Fibroblast of lung (primary cell): ENCODE results near the gene ITGA7. TPM values are rescaled to one million over a fixed set of nuclear protein-coding genes. Genes with fewer than 3 reads are reported as not detected.

Experiments
- DNase-seq, 2 donors: peaks; one replicate each; pipeline versions ENCODE4 v3.0.0 to v3.0.0-alpha.2; 2010; ENCODE audit warnings: low read depth in 2 of 2
- H2AFZ ChIP-seq: 2 replicates; pipeline ENCODE4 v1.5.1; 2012; ENCODE audit warnings: low read length, control low read depth, inconsistent platforms
- H3K27ac ChIP-seq: 2 replicates; pipeline ENCODE4 v1.5.1; 2011; ENCODE audit warnings: low read length, control low read depth; ENCODE audit not compliant: insufficient read depth
- H3K27me3 ChIP-seq: 2 replicates; pipeline ENCODE4 v1.5.1; 2011; ENCODE audit warnings: mild to moderate bottlenecking, low read length; ENCODE audit not compliant: control insufficient read depth, insufficient read depth
- H3K36me3 ChIP-seq: 2 replicates; pipeline ENCODE4 v1.5.1; 2011; ENCODE audit warnings: low read length; ENCODE audit not compliant: control insufficient read depth, insufficient read depth
- H3K4me1 ChIP-seq: 2 replicates; pipeline ENCODE4 v1.5.1; 2011; ENCODE audit warnings: low read length; ENCODE audit not compliant: control insufficient read depth, insufficient read depth; ENCODE audit errors: extremely low read depth
- H3K4me2 ChIP-seq: 2 replicates; pipeline ENCODE4 v1.5.1; 2011; ENCODE audit warnings: low read length, control low read depth; ENCODE audit not compliant: insufficient read depth; ENCODE audit errors: extremely low read depth
- H3K4me3 ChIP-seq, 4 experiments: fragments of 200-600 bp in 1 of 4; sonication (generic) in 1 of 4; replicated peaks in 1 of 4; 2 replicates each; pipeline ENCODE4 v1.5.1; 2011 to 2016; ENCODE audit warnings: low read length in 4 of 4, low read depth in 3 of 4, mild to moderate bottlenecking in 3 of 4, control low read depth in 2 of 4, inconsistent platforms in 1 of 4, mixed read lengths in 1 of 4; ENCODE audit not compliant: insufficient read depth in 1 of 4; ENCODE audit errors: control extremely low read depth in 1 of 4
- H3K79me2 ChIP-seq: 2 replicates; pipeline ENCODE4 v1.5.1; 2012; ENCODE audit warnings: mild to moderate bottlenecking, low read length, inconsistent platforms; ENCODE audit not compliant: control insufficient read depth, insufficient read depth
- H3K9ac ChIP-seq: 2 replicates; pipeline ENCODE4 v1.5.1; 2011; ENCODE audit warnings: mild to moderate bottlenecking, low read length, control low read depth; ENCODE audit not compliant: insufficient read depth
- H3K9me3 ChIP-seq: 2 replicates; pipeline ENCODE4 v1.5.1; 2012; ENCODE audit warnings: low read depth, low read length; ENCODE audit not compliant: control insufficient read depth, insufficient read depth
- H4K20me1 ChIP-seq: 2 replicates; pipeline ENCODE4 v1.5.1; 2011; ENCODE audit warnings: low read length; ENCODE audit not compliant: control insufficient read depth, insufficient read depth; ENCODE audit errors: extremely low read depth
- EZH2 ChIP-seq: IDR thresholded peaks from 2 replicates; pipeline ENCODE4 v1.5.1; 2012; ENCODE audit warnings: low read length, control low read depth, mild to moderate bottlenecking; ENCODE audit errors: missing control alignments
- polyA plus RNA-seq, 2 donors: library from polyadenylated mRNA; depleted of rRNA in 1 of 2; stranded (reverse) in 1 of 2; unstranded in 1 of 2; fragments of >200 nt; gene quantifications; 2 replicates each; pipeline ENCODE4 v1.2.1, GENCODE V29; 2011 to 2012; ENCODE audit warnings: missing spikeins in 1 of 2
- total RNA-seq: library from RNA; depleted of rRNA; stranded (reverse); fragments of >200 nt; gene quantifications from 2 replicates; pipeline ENCODE4 v1.2.1, GENCODE V29; 2014
- TF ChIP-seq, protein P1 (sequence below), 2 donors: IDR thresholded peaks in 1 of 2; conservative IDR thresholded peaks in 1 of 2; 1 replicate in 1 of 2; 2 replicates in 1 of 2; pipeline ENCODE4 v1.5.1; 2011 to 2012; ENCODE audit warnings: low read length in 2 of 2, control low read depth in 1 of 2, inconsistent platforms in 1 of 2, low read depth in 1 of 2, mild to moderate bottlenecking in 1 of 2

Gene ITGA7
- total and polyA plus RNA-seq, 2 donors (not counting 1 experiment from before 2014, with no cell fraction given): 42.7 to 130 TPM

GRCh38 chr12:55748230-55748993 lies 40.7 kb upstream of the ITGA7 start:
- Histone ChIP-seq H4K20me1 (no peaks in the 10 kb centered on the region), H3K9ac (no peak overlapping the region), H3K4me3 (no peak overlapping the region), H2AFZ (no peak overlapping the region), H3K9me3 (no peaks in the 10 kb centered on the region), H3K27ac (no peak overlapping the region), H3K4me1 (peaks cover 16% of the 10 kb centered on the region), H3K27me3 (no peaks in the 10 kb centered on the region), H3K4me2 (no peak overlapping the region), H3K36me3 (peaks cover 8% of the 10 kb centered on the region), H3K79me2 (no peaks in the 10 kb centered on the region)
- TF ChIP-seq, protein P1, sequence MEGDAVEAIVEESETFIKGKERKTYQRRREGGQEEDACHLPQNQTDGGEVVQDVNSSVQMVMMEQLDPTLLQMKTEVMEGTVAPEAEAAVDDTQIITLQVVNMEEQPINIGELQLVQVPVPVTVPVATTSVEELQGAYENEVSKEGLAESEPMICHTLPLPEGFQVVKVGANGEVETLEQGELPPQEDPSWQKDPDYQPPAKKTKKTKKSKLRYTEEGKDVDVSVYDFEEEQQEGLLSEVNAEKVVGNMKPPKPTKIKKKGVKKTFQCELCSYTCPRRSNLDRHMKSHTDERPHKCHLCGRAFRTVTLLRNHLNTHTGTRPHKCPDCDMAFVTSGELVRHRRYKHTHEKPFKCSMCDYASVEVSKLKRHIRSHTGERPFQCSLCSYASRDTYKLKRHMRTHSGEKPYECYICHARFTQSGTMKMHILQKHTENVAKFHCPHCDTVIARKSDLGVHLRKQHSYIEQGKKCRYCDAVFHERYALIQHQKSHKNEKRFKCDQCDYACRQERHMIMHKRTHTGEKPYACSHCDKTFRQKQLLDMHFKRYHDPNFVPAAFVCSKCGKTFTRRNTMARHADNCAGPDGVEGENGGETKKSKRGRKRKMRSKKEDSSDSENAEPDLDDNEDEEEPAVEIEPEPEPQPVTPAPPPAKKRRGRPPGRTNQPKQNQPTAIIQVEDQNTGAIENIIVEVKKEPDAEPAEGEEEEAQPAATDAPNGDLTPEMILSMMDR (conservative IDR thresholded peaks at IDR 0.05 in 1 of 2, IDR thresholded peaks at IDR 0.05 in 1 of 2; ENCODE audit: low read depth in 1 of 2, low read length in 2 of 2): no peak
- no peak for TF ChIP-seq EZH2
- DNase-seq: no peak

- Histone ChIP-seq H3K36me3 (peaks cover 8% of the 10 kb centered on the region), H3K9me3 (no peaks in the 10 kb centered on the region), H3K9ac (no peak overlapping the region), H3K4me2 (no peak overlapping the region), H4K20me1 (no peaks in the 10 kb centered on the region), H3K27me3 (no peaks in the 10 kb centered on the region), H3K27ac (no peak overlapping the region), H3K79me2 (no peaks in the 10 kb centered on the region), H3K4me1 (peaks cover 16% of the 10 kb centered on the region), H3K4me3 (no peak overlapping the region), H2AFZ (no peak overlapping the region)
- no peak for TF ChIP-seq EZH2
- TF ChIP-seq, protein P1 (conservative IDR thresholded peaks at IDR 0.05 in 1 of 2, IDR thresholded peaks at IDR 0.05 in 1 of 2; ENCODE audit: low read depth in 1 of 2, low read length in 2 of 2): no peak
- DNase-seq: no peak
Measured at GRCh38 chr12:55746913-55747231, 39.2 kb upstream of the ITGA7 start.

GRCh38 chr12:55746174-55746912 lies 38.6 kb upstream of the ITGA7 start:
- Histone ChIP-seq H3K4me1 (peaks cover 16% of the 10 kb centered on the region), H4K20me1 (no peaks in the 10 kb centered on the region), H3K9ac (no peak overlapping the region), H3K9me3 (no peaks in the 10 kb centered on the region), H2AFZ (no peak overlapping the region), H3K36me3 (peaks cover 7% of the 10 kb centered on the region), H3K79me2 (no peaks in the 10 kb centered on the region), H3K4me2 (no peak overlapping the region), H3K27me3 (no peaks in the 10 kb centered on the region), H3K27ac (no peak overlapping the region), H3K4me3 (peak overlapping the region in 2 of 4 experiments; percentile 17 to 32)
- DNase-seq: peak in 1 of 2 donors; percentile 40
- TF ChIP-seq EZH2: no peak
- TF ChIP-seq, protein P1 (conservative IDR thresholded peaks at IDR 0.05 in 1 of 2, IDR thresholded peaks at IDR 0.05 in 1 of 2; ENCODE audit: low read depth in 1 of 2, low read length in 2 of 2): no peak
